ENCODE results near the gene PPARA.
"Not testable (repeated sequence)": the region's sequence is repeated elsewhere in the genome, so short reads cannot be mapped to it uniquely, and the experiment has no call there.

Gene PPARA

GRCh38 chr22:46127556-46127955 lies 22.8 kb upstream of the PPARA start:
- no peak for DNase-seq

GRCh38 chr22:46128606-46129005 lies 21.7 kb upstream of the PPARA start:
- DNase-seq = no peak

- DNase-seq = no peak
These were observed 20.8 kb upstream of the PPARA start for GRCh38 chr22:46129390-46130041.

- no peak for DNase-seq
These were observed 19.2 kb upstream of the PPARA start for GRCh38 chr22:46131151-46131587.

- not testable (repeated sequence) for DNase-seq
These were observed 18.0 kb upstream of the PPARA start for GRCh38 chr22:46132193-46132829.

GRCh38 chr22:46132830-46133587 lies 17.3 kb upstream of the PPARA start:
- DNase-seq = no peak

- DNase-seq = no peak
These were observed 16.8 kb upstream of the PPARA start for GRCh38 chr22:46133588-46133855.

- DNase-seq = no peak
These were observed 16.1 kb upstream of the PPARA start for GRCh38 chr22:46134111-46134705.

- no peak for DNase-seq
These were observed 14.5 kb upstream of the PPARA start for GRCh38 chr22:46135611-46136485.

- no peak for DNase-seq
These were observed 13.7 kb upstream of the PPARA start for GRCh38 chr22:46136486-46137217.

GRCh38 chr22:46137218-46137766 lies 13.0 kb upstream of the PPARA start:
- DNase-seq = no peak

- DNase-seq = no peak
These were observed 12.1 kb upstream of the PPARA start for GRCh38 chr22:46138058-46138797.

GRCh38 chr22:46139417-46139816 lies 10.9 kb upstream of the PPARA start:
- DNase-seq = not testable (repeated sequence)

- DNase-seq = no peak
These were observed 10.4 kb upstream of the PPARA start for GRCh38 chr22:46139895-46140350.

- DNase-seq = no peak
These were observed 9.1 kb upstream of the PPARA start for GRCh38 chr22:46140989-46141928.

GRCh38 chr22:46142548-46143490 lies 7.5 kb upstream of the PPARA start:
- DNase-seq = no peak

GRCh38 chr22:46143491-46144147 lies 6.7 kb upstream of the PPARA start:
- no peak for DNase-seq

- DNase-seq = no peak
These were observed 4.9 kb upstream of the PPARA start for GRCh38 chr22:46145361-46145851.
